ENCODE measurements around the gene PDE2A.

GRCh38 chr11:72670041-72670440, 4.2 kb downstream of the PDE2A start:
- no peak for TF ChIP-seq CTCF (IDR thresholded peaks at IDR 0.05; ENCODE audit: extremely low read depth in 1 of 2, insufficient read depth in 1 of 2, low read depth in 1 of 2, low read length in 2 of 2)
- no peak for TF ChIP-seq POLR2A (IDR thresholded peaks at IDR 0.05; ENCODE audit: low read depth, low read length)
- TF ChIP-seq POLR2AphosphoS5 (IDR thresholded peaks at IDR 0.05; ENCODE audit: insufficient read depth, low read depth, low read length): no peak
- no peak for TF ChIP-seq MYC (IDR thresholded peaks at IDR 0.05; ENCODE audit: low read depth, low read length)
- TF ChIP-seq JUN (IDR thresholded peaks at IDR 0.05; ENCODE audit: borderline replicate concordance, insufficient read depth, insufficient read length, low read depth): no peak

All from endothelial cell of umbilical vein (primary cell).